GM12872 (cell line): ENCODE measurements around the gene VAV2.

Experiments
- CTCF ChIP-seq: IDR thresholded peaks from 3 replicates; pipeline ENCODE4 v1.5.1; 2011; ENCODE audit warnings: low read depth, mild to moderate bottlenecking, low read length, moderate library complexity; ENCODE audit not compliant: insufficient read depth

The VAV2 gene

GRCh38 chr9:133854048-133854447 lies 138.1 kb downstream of the VAV2 start:
- TF ChIP-seq CTCF, result no peak

GRCh38 chr9:133853331-133853730 lies 138.8 kb downstream of the VAV2 start:
- TF ChIP-seq CTCF, result no peak

GRCh38 chr9:133852431-133852830 lies 139.7 kb downstream of the VAV2 start:
- TF ChIP-seq CTCF, result no peak

GRCh38 chr9:133851693-133852092 lies 140.4 kb downstream of the VAV2 start:
- TF ChIP-seq CTCF, result no peak

GRCh38 chr9:133850937-133851336 lies 141.2 kb downstream of the VAV2 start:
- TF ChIP-seq CTCF, result no peak

- TF ChIP-seq CTCF, result no peak
Measured at GRCh38 chr9:133850161-133850560, 142.0 kb downstream of the VAV2 start.

- TF ChIP-seq CTCF, result no peak
Measured at GRCh38 chr9:133849110-133849670, 142.9 kb downstream of the VAV2 start.
